IMR-90 (cell line): Measurements from ENCODE around the gene FNDC1. TPM values are rescaled to one million over a fixed set of nuclear protein-coding genes. Genes with fewer than 3 reads are reported as not detected.

ENCODE experiments used
- ATAC-seq: fragments of 200-7000 bp; cut with Tn5 transposase; 2 replicates; pipeline ENCODE4 v1.9.1; 2020; ENCODE audit warnings: low read depth, mild to moderate bottlenecking, moderate library complexity
- BruUV-seq: library from RNA; stranded (reverse); fragments of 400-500 nt; replicated peaks from 2 replicates; lab custom pipeline; 2021; lab: Mats Ljungman, UMichigan
- CTCF ChIA-PET: fragments of 300-600 bp; formaldehyde crosslinking; extraction: SDS; loops from one replicate; lab custom pipeline; 2021; ENCODE audit warnings: antibody characterized with exemption; lab: Yijun Ruan, JAX
- POLR2A ChIA-PET: fragments of 300-600 bp; sonication (Branson Sonifier 250); formaldehyde crosslinking; loops from one replicate; lab custom pipeline; 2022; ENCODE audit warnings: antibody characterized with exemption; ENCODE audit not compliant: unreplicated experiment; lab: Charles Lee
- DNase-seq: peaks from one replicate; pipeline ENCODE4 v3.0.0; 2013
- H2AFZ ChIP-seq: replicated peaks from 2 replicates; pipeline ENCODE3; 2013; ENCODE audit warnings: low read length, mild to moderate bottlenecking; ENCODE audit not compliant: poor library complexity
- H2AK5ac ChIP-seq: 2 replicates; pipeline ENCODE4 v1.6.1; 2013; ENCODE audit warnings: low read depth, low read length, inconsistent platforms
- H2AK9ac ChIP-seq: replicated peaks from 2 replicates; pipeline ENCODE3; 2013; ENCODE audit warnings: mild to moderate bottlenecking, low read depth, low read length, moderate library complexity; ENCODE audit not compliant: poor library complexity
- H2BK120ac ChIP-seq: 2 replicates; pipeline ENCODE4 v1.6.1; 2013; ENCODE audit warnings: low read depth, low read length, inconsistent platforms
- H2BK15ac ChIP-seq: 3 replicates; pipeline ENCODE4 v1.6.1; 2013; ENCODE audit warnings: low read depth, low read length, inconsistent platforms
- H2BK20ac ChIP-seq: 2 replicates; pipeline ENCODE4 v1.6.1; 2013; ENCODE audit warnings: low read depth, mild to moderate bottlenecking, inconsistent platforms, low read length, moderate library complexity
- H2BK5ac ChIP-seq: 2 replicates; pipeline ENCODE4 v1.6.1; 2013; ENCODE audit warnings: mild to moderate bottlenecking, low read depth, low read length, inconsistent platforms; ENCODE audit not compliant: poor library complexity, severe bottlenecking
- H3K14ac ChIP-seq: replicated peaks from 2 replicates; pipeline ENCODE4 v1.6.1; 2013; ENCODE audit warnings: low read depth, low read length, inconsistent platforms
- H3K18ac ChIP-seq: 2 replicates; pipeline ENCODE4 v1.6.1; 2013; ENCODE audit warnings: low read depth, low read length, control low read depth
- H3K23ac ChIP-seq: 2 replicates; pipeline ENCODE4 v1.6.1; 2013; ENCODE audit warnings: low read depth, low read length, inconsistent platforms
- H3K27ac ChIP-seq: 2 replicates; pipeline ENCODE4 v1.5.1; 2013; ENCODE audit warnings: mild to moderate bottlenecking, control low read depth, low read length; ENCODE audit not compliant: insufficient read depth
- H3K27me3 ChIP-seq: 2 replicates; pipeline ENCODE4 v1.6.1; 2013; ENCODE audit warnings: low read length; ENCODE audit not compliant: control insufficient read depth, insufficient read depth
- H3K36me3 ChIP-seq: 2 replicates; pipeline ENCODE4 v1.6.1; 2013; ENCODE audit warnings: low read length, mixed read lengths; ENCODE audit not compliant: control insufficient read depth, insufficient read depth
- H3K4ac ChIP-seq: 2 replicates; pipeline ENCODE4 v1.6.1; 2013; ENCODE audit warnings: low read depth, low read length, inconsistent platforms
- H3K4me1 ChIP-seq: 2 replicates; pipeline ENCODE4 v1.6.1; 2013; ENCODE audit warnings: low read length, mixed read lengths; ENCODE audit not compliant: control insufficient read depth, insufficient read depth
- H3K4me2 ChIP-seq: 2 replicates; pipeline ENCODE4 v1.6.1; 2013; ENCODE audit warnings: low read depth, mild to moderate bottlenecking, control low read depth, low read length, moderate library complexity
- H3K4me3 ChIP-seq: 2 replicates; pipeline ENCODE4 v1.5.1; 2013; ENCODE audit warnings: low read depth, mild to moderate bottlenecking, control low read depth, low read length, moderate library complexity; ENCODE audit not compliant: insufficient read depth
- H3K56ac ChIP-seq: 2 replicates; pipeline ENCODE4 v1.6.1; 2013; ENCODE audit warnings: low read length, inconsistent platforms; ENCODE audit not compliant: insufficient read depth; ENCODE audit errors: extremely low read depth
- H3K79me1 ChIP-seq, 2 experiments: 2 replicates each; pipeline ENCODE4 v1.6.1; 2013; ENCODE audit warnings: low read length in 2 of 2, inconsistent platforms in 1 of 2, low read depth in 1 of 2
- H3K9ac ChIP-seq: 2 replicates; pipeline ENCODE4 v1.6.1; 2013; ENCODE audit warnings: low read depth, low read length, control low read depth
- H3K9me1 ChIP-seq: 2 replicates; pipeline ENCODE4 v1.6.1; 2013; ENCODE audit warnings: low read length, inconsistent platforms; ENCODE audit not compliant: insufficient read depth
- H3K9me3 ChIP-seq: 2 replicates; pipeline ENCODE4 v1.6.1; 2013; ENCODE audit warnings: low read length; ENCODE audit not compliant: control insufficient read depth, insufficient read depth
- H4K20me1 ChIP-seq: 2 replicates; pipeline ENCODE4 v1.6.1; 2013; ENCODE audit warnings: low read length, inconsistent platforms; ENCODE audit not compliant: insufficient read depth
- H4K5ac ChIP-seq: 2 replicates; pipeline ENCODE4 v1.6.1; 2013; ENCODE audit warnings: mild to moderate bottlenecking, low read depth, low read length, control low read depth
- H4K8ac ChIP-seq, 2 experiments: 2 replicates each; pipeline ENCODE4 v1.6.1; 2013; ENCODE audit warnings: low read depth in 2 of 2, low read length in 2 of 2, control low read depth in 1 of 2, inconsistent platforms in 1 of 2
- H4K91ac ChIP-seq: 2 replicates; pipeline ENCODE4 v1.6.1; 2013; ENCODE audit warnings: low read depth, low read length, inconsistent platforms; ENCODE audit not compliant: insufficient read depth
- BHLHE40 ChIP-seq: fragments of 150-350 bp; IDR thresholded peaks from 2 replicates; pipeline ENCODE4 v1.6.1; 2016; ENCODE audit warnings: mild to moderate bottlenecking, low read depth, low read length
- CEBPB ChIP-seq: IDR thresholded peaks from 2 replicates; pipeline ENCODE4 v1.6.1; 2012; ENCODE audit warnings: low read depth, low read length, improper control_type of control experiment
- MAFK ChIP-seq: IDR thresholded peaks from 2 replicates; pipeline ENCODE4 v1.6.1; 2012; ENCODE audit warnings: low read depth, low read length, improper control_type of control experiment
- MXI1 ChIP-seq: IDR thresholded peaks from 2 replicates; pipeline ENCODE4 v1.6.1; 2012; ENCODE audit warnings: low read depth, mild to moderate bottlenecking, low read length, moderate library complexity, borderline replicate concordance
- NFE2L2 ChIP-seq: fragments of 150-350 bp; IDR thresholded peaks from 2 replicates; pipeline ENCODE4 v1.6.1; 2016; ENCODE audit warnings: low read depth, mild to moderate bottlenecking, low read length
- RAD21 ChIP-seq: IDR thresholded peaks from 2 replicates; pipeline ENCODE4 v1.6.1; 2012; ENCODE audit warnings: low read length, improper control_type of control experiment
- RCOR1 ChIP-seq: IDR thresholded peaks from 2 replicates; pipeline ENCODE4 v1.6.1; 2012; ENCODE audit warnings: mild to moderate bottlenecking, low read length, improper control_type of control experiment; ENCODE audit not compliant: insufficient replicate concordance
- RFX5 ChIP-seq: IDR thresholded peaks from 2 replicates; pipeline ENCODE4 v1.8.0; 2012; ENCODE audit warnings: low read depth, mild to moderate bottlenecking, low read length, moderate library complexity
- WGBS, 2 experiments: methylation state at CpG; one replicate each; pipeline versions ENCODE4 v1.1.5 to v1.1.7; 2013; ENCODE audit warnings: missing lambda C conversion rate in 2 of 2; ENCODE audit not compliant: insufficient read length in 1 of 2; ENCODE audit errors: extremely low coverage in 2 of 2; 5-methylcytosine and 5-hydroxymethylcytosine counted together
- dilution Hi-C: fragments of 300-500 bp; cut with HindIII; formaldehyde crosslinking; loops from one replicate; pipeline ENCODE4 v1.14.3; 2018; ENCODE audit warnings: low sequenced_read_pairs; ENCODE audit not compliant: unreplicated experiment
- in situ Hi-C: fragments of 300-500 bp; cut with MboI; formaldehyde crosslinking; loops from 3 replicates; pipeline ENCODE4 v1.14.3; 2019; ENCODE audit warnings: low sequenced_read_pairs, inconsistent platforms, mixed read lengths
- intact Hi-C: fragments of 100-400 bp; cut with micrococcal nuclease; formaldehyde crosslinking; loops from 2 replicates; pipeline ENCODE4 v1.10.0; 2022
- polyA plus RNA-seq, 3 experiments: library from polyadenylated mRNA; depleted of rRNA; stranded (reverse); fragments of >200 nt; gene quantifications; 2 replicates each; pipeline ENCODE4 v1.2.3, GENCODE V29; 2012; ENCODE audit warnings: low replicate concordance in 1 of 3
- total RNA-seq: library from RNA; depleted of rRNA; stranded (reverse); fragments of >200 nt; gene quantifications from 2 replicates; pipeline ENCODE4 v1.2.3, GENCODE V29; 2012
- TF ChIP-seq, protein P1 (sequence below): fragments of 150-350 bp; IDR thresholded peaks from 2 replicates; pipeline ENCODE4 v1.6.1; 2017; ENCODE audit warnings: mild to moderate bottlenecking, antibody characterized with exemption, low read length, low read depth
- TF ChIP-seq, protein P2 (sequence below): fragments of 150-350 bp; IDR thresholded peaks from 2 replicates; pipeline ENCODE4 v1.6.1; 2016; ENCODE audit warnings: low read depth, mild to moderate bottlenecking, low read length, moderate library complexity, borderline replicate concordance

Gene FNDC1
- total and polyA plus RNA-seq, 2 of the 4 experiments (the other 2 are of a cell fraction) = 0.03 TPM; not detected in 1

DNA sequence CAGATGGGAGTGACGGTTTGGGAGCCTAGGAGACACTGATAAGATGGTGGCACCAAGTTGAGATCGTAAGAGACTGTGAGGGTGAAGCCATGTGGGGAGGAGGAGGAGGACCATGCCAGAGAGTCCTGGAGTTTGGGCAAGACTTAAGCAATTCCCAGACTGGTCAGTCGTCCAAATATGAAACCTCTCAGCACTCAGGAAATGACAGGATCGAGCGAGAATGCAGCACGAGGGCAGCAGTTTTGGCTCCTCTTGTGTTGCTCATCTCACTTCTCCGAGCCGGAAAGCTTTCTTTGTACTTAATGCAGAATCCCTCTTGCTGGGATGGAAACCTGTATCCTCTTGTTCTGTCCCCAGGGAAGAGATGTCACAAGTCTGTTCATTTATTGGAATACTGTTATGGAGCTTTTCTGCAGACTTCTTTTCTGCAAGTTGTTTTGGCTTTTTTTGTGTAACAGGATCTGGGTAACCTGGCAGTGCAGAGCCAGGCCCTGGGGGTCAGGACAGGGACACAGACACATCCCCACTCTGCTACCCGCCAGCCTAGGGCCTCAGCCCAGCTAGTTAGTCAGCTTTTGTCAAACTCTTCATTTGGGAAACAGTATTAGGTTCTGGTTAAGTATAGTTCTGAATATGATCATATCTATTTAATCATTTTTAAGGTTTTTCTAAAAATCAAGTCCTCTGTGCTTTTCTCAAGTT is 34.3 kb downstream of the FNDC1 start:
- CTCF ChIA-PET = interaction anchor here (1.4 kb wide), 1 partner anchor 14 kb away, joined by 6 read pairs; no protein-coding TSS in a partner anchor
- H3K4ac ChIP-seq = no peak overlapping the region
- H4K5ac ChIP-seq = no peak overlapping the region
- BruUV-seq = no TSS peak
- no CpG with 5 or more reads among the region's 9 CpGs for WGBS, 2 experiments
- no peaks in the 10 kb centered on the region for H3K9me1 ChIP-seq
- H3K14ac ChIP-seq = no peak overlapping the region
- peak overlapping the region; percentile 77 for H3K18ac ChIP-seq
- no peak overlapping the region for H3K4me3 ChIP-seq
- H3K4me1 ChIP-seq = peaks cover 2% of the 10 kb centered on the region; the same call in 1 of the 2 replicates
- no peak overlapping the region for H2AK9ac ChIP-seq
- peak; percentile 89 for DNase-seq
- peak overlapping the region; percentile 3 for H2BK5ac ChIP-seq
- POLR2A ChIA-PET = no interaction called here
- H3K9ac ChIP-seq = no peak overlapping the region
- H2AFZ ChIP-seq = peak overlapping the region; percentile 45
- H2AK5ac ChIP-seq = no peak overlapping the region
- TF ChIP-seq CEBPB (peak; percentile 94), RAD21 (no peak), RCOR1 (peak; percentile 12), MAFK (peak; percentile 6; the same call in 1 of the 2 replicates), BHLHE40 (peak; percentile 79), NFE2L2 (no peak), MXI1 (peak; percentile 51; the same call in 1 of the 2 replicates), RFX5 (no peak)
- TF ChIP-seq, protein P1, sequence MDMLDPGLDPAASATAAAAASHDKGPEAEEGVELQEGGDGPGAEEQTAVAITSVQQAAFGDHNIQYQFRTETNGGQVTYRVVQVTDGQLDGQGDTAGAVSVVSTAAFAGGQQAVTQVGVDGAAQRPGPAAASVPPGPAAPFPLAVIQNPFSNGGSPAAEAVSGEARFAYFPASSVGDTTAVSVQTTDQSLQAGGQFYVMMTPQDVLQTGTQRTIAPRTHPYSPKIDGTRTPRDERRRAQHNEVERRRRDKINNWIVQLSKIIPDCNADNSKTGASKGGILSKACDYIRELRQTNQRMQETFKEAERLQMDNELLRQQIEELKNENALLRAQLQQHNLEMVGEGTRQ = no peak
- TF ChIP-seq, protein P2, sequence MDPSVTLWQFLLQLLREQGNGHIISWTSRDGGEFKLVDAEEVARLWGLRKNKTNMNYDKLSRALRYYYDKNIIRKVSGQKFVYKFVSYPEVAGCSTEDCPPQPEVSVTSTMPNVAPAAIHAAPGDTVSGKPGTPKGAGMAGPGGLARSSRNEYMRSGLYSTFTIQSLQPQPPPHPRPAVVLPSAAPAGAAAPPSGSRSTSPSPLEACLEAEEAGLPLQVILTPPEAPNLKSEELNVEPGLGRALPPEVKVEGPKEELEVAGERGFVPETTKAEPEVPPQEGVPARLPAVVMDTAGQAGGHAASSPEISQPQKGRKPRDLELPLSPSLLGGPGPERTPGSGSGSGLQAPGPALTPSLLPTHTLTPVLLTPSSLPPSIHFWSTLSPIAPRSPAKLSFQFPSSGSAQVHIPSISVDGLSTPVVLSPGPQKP = no peak
- no peaks in the 10 kb centered on the region for H3K79me1 ChIP-seq
- no peak overlapping the region for H2BK120ac ChIP-seq
- no peaks in the 10 kb centered on the region for H3K36me3 ChIP-seq
- peak overlapping the region; percentile 17; the same call in 1 of the 2 replicates for H3K27ac ChIP-seq
- peak; percentile 91 for ATAC-seq
- no peak overlapping the region for H3K56ac ChIP-seq
- no peaks in the 10 kb centered on the region for H3K27me3 ChIP-seq
- no peak overlapping the region for H4K91ac ChIP-seq
- dilution Hi-C loops (no loop called here), in situ Hi-C loops (no loop called here), intact Hi-C loops (no loop called here)
- no peak overlapping the region for H2BK15ac ChIP-seq
- no peak overlapping the region for H4K8ac ChIP-seq
- no peak overlapping the region for H3K23ac ChIP-seq
- H4K20me1 ChIP-seq = no peaks in the 10 kb centered on the region
- peak overlapping the region; percentile 10; the same call in 1 of the 2 replicates for H3K4me2 ChIP-seq
- no peaks in the 10 kb centered on the region for H3K9me3 ChIP-seq
- H2BK20ac ChIP-seq = no peak overlapping the region
